ENCODE data around the gene CSF1.

Gene CSF1

DNA sequence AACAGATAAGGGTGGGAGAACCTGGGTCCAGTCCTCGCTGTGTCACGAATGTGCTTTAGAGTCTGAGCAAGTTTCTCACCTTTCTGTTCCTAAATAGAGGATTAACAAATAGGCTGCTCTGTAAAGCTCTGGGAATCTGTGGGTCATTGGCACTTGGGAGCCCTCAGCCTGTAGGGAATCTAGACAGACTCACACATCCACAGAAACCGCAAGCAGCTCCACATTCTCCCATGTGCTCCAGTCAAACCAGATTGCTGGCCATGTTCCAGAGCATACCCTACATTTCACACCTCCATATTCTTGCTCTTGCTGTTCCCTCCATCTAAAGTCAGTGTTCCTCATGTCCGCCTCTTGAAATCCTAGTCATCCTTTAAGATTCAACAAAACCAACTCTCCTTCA, 66.1 kb downstream of the CSF1 start:
- H3K27ac ChIP-seq: no peak overlapping the region
- TF ChIP-seq ZFX (IDR thresholded peaks at IDR 0.05): no peak
- TF ChIP-seq, protein P1, sequence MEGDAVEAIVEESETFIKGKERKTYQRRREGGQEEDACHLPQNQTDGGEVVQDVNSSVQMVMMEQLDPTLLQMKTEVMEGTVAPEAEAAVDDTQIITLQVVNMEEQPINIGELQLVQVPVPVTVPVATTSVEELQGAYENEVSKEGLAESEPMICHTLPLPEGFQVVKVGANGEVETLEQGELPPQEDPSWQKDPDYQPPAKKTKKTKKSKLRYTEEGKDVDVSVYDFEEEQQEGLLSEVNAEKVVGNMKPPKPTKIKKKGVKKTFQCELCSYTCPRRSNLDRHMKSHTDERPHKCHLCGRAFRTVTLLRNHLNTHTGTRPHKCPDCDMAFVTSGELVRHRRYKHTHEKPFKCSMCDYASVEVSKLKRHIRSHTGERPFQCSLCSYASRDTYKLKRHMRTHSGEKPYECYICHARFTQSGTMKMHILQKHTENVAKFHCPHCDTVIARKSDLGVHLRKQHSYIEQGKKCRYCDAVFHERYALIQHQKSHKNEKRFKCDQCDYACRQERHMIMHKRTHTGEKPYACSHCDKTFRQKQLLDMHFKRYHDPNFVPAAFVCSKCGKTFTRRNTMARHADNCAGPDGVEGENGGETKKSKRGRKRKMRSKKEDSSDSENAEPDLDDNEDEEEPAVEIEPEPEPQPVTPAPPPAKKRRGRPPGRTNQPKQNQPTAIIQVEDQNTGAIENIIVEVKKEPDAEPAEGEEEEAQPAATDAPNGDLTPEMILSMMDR (conservative IDR thresholded peaks at IDR 0.05): no peak

- TF ChIP-seq ZFX (IDR thresholded peaks at IDR 0.05): no peak
- TF ChIP-seq, protein P1 (conservative IDR thresholded peaks at IDR 0.05): no peak
- H3K27ac ChIP-seq: no peak overlapping the region
These were observed 66.6 kb downstream of the CSF1 start for GRCh38 chr1:109977225-109977624.

DNA sequence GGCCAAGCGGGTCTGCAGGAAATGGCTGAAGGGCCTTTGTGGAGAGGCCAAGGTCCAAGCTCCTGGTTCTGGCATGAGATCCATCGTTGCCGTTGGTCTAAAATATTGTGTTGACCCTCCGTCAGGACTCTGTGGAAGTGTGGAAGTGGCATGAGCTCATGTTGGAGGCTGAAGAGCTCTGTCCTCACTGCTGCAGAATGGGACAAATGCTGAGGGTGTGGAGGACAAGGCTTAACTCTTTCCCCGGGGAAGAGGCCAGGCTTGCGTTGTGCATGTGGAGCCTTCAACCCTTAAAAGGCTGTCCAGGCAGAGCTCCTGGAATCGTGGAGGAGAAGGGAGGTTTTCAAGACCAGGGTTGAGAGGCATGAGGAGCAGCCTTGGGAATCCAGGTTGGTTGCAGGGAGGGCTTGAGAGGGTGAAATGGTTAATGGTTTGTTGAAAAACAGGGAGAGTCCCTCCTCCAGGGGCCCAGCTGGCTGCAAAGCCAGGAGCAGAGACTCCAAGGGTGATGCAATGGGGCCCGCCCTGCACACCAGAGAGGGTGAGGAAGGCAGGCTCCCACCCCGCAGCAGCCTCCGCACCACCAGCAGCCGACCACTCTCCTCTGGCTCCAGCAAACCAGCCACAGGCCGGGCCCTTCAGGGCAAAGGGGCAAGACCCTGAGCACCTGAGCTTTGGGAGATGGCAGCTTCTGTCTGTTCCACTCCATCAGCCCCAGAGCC, 67.2 kb downstream of the CSF1 start:
- TF ChIP-seq, protein P1 (conservative IDR thresholded peaks at IDR 0.05): no peak
- no peak for TF ChIP-seq ZFX (IDR thresholded peaks at IDR 0.05)
- peak overlapping the region; percentile 4; the same call in 1 of the 2 replicates for H3K27ac ChIP-seq

GRCh38 chr1:109978761-109979488, 68.3 kb downstream of the CSF1 start:
- TF ChIP-seq ZFX (IDR thresholded peaks at IDR 0.05): no peak
- H3K27ac ChIP-seq: peak overlapping the region; percentile 18

GRCh38 chr1:109979489-109980091, 68.9 kb downstream of the CSF1 start:
- peak overlapping the region; percentile 18; the same call in 1 of the 2 replicates for H3K27ac ChIP-seq

More at GRCh38 chr1:109979489-109980091, 68.9 kb downstream of the CSF1 start:
- TF ChIP-seq ZFX (IDR thresholded peaks at IDR 0.05): no peak
- TF ChIP-seq, protein P1 (conservative IDR thresholded peaks at IDR 0.05): no peak
